Hepatocyte (in vitro differentiated cells): ENCODE results near the gene KRTAP9-1.

ENCODE experiments used
- CTCF ChIP-seq: fragments of 200-600 bp; sonication (generic); IDR thresholded peaks from 2 replicates; pipeline ENCODE4 v1.5.1; 2016; ENCODE audit warnings: antibody characterized with exemption, mild to moderate bottlenecking; ENCODE audit not compliant: poor library complexity
- EZH2phosphoT487 ChIP-seq: fragments of 200-600 bp; sonication (generic); IDR thresholded peaks from one replicate; pipeline ENCODE4 v1.6.1; 2018; ENCODE audit warnings: antibody characterized with exemption, mild to moderate bottlenecking, low read depth, moderate library complexity; ENCODE audit not compliant: unreplicated experiment, severe bottlenecking

DNA sequence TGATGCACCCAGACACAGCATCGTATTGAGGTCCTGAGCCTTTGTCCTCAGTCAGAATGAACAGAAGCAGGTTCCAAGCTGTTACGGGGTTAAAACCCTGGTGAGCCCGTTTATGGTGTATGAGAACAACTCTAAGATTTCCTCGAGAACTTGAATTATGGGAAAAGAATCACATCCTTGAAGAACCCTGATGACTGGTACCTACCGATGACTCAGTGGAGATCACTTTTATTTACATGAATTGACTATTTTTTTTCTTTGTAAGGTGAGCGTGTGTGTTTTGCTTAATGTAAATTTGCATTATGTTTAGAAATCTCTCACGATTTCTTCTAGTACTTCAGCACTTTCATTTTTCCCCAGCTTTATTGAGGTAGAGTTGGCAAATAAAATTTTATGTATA is 25.9 kb upstream of the KRTAP9-1 start:
- TF ChIP-seq CTCF (no peak), EZH2phosphoT487 (no peak)
